OCI-LY7 (cell line): Measurements from ENCODE around the gene CHST3.

Experiments
- EZH2phosphoT487 ChIP-seq: fragments of 200-600 bp; sonication (generic); IDR thresholded peaks from 2 replicates; pipeline ENCODE4 v1.6.1; 2018; ENCODE audit warnings: low read depth, borderline replicate concordance, mild to moderate bottlenecking, mixed run types, antibody characterized with exemption, low read length, moderate library complexity, mixed read lengths
- TF ChIP-seq, protein P1 (sequence below): fragments of 200-600 bp; sonication (generic); conservative IDR thresholded peaks from 2 replicates; pipeline ENCODE4 v1.5.1; 2014; ENCODE audit warnings: mild to moderate bottlenecking, antibody characterized with exemption, low read length, moderate library complexity, mixed read lengths

DNA sequence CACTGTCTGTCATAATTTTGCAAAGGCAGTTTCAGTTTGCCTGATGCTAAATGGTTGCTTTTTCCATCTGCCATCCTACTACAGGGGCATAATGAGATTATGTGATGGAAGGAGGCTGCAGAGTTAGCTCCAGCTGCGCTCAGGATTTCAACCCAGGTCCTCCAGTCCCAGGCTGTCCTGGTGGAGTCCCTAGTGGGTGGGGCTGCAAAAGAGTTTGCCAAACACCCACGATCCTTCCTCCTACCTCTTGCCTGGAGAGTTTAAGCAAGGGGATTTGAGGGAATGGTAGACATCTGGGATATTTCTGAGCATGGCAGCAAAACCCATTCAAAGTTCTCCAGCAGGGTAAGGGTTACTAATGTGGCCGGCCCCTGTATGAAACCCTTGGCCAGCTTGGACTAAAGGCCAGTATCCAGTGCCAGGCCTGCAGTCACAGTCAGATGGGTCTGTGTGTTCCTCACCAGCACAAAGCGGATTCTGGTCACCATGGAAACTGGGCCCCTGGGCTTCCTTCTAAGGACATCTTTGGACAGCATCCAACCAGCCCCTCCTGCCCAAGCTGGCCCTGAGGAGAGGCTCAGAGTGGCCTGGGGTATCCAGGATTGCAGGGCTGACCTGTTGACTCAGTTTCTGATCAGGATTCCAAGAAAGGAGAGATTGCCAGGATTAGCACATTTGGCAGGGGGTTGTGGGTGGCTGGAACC lies 42.7 kb upstream of the CHST3 start:
- TF ChIP-seq, protein P1, sequence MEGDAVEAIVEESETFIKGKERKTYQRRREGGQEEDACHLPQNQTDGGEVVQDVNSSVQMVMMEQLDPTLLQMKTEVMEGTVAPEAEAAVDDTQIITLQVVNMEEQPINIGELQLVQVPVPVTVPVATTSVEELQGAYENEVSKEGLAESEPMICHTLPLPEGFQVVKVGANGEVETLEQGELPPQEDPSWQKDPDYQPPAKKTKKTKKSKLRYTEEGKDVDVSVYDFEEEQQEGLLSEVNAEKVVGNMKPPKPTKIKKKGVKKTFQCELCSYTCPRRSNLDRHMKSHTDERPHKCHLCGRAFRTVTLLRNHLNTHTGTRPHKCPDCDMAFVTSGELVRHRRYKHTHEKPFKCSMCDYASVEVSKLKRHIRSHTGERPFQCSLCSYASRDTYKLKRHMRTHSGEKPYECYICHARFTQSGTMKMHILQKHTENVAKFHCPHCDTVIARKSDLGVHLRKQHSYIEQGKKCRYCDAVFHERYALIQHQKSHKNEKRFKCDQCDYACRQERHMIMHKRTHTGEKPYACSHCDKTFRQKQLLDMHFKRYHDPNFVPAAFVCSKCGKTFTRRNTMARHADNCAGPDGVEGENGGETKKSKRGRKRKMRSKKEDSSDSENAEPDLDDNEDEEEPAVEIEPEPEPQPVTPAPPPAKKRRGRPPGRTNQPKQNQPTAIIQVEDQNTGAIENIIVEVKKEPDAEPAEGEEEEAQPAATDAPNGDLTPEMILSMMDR, result no peak
- no peak for TF ChIP-seq EZH2phosphoT487
